Esophagus squamous epithelium (tissue), 5 donors: ENCODE data around the gene MAP3K7. TPM values are rescaled to one million over a fixed set of nuclear protein-coding genes. Genes with fewer than 3 reads are reported as not detected.

Source experiments
- DNase-seq: peaks from one replicate; lab custom pipeline; 2025; lab: John Stamatoyannopoulos, UW
- H3K27ac ChIP-seq, 4 donors: fragments of 200-600 bp; sonication (generic); one replicate each; pipeline ENCODE4 v1.5.1; 2016 to 2019; ENCODE audit warnings: mild to moderate bottlenecking in 1 of 4
- H3K27me3 ChIP-seq, 4 donors: fragments of 200-600 bp; sonication (generic); 1 replicate in 3 of 4; 2 replicates in 1 of 4; pipeline versions ENCODE4 v1.5.1 to v1.6.0; 2017 to 2021; ENCODE audit warnings: antibody characterized with exemption in 1 of 4
- H3K36me3 ChIP-seq, 3 donors: fragments of 200-600 bp; sonication (generic); one replicate each; pipeline ENCODE4 v1.5.1; 2016 to 2019
- H3K4me1 ChIP-seq, 3 donors: fragments of 200-600 bp; sonication (generic); one replicate each; pipeline ENCODE4 v1.5.1; 2017 to 2019
- H3K4me3 ChIP-seq, 4 donors: fragments of 200-600 bp; sonication (generic); 1 replicate in 3 of 4; 2 replicates in 1 of 4; pipeline ENCODE4 v1.5.1; 2016 to 2019; ENCODE audit warnings: mild to moderate bottlenecking in 2 of 4, moderate library complexity in 1 of 4
- H3K9me3 ChIP-seq, 3 donors: fragments of 200-600 bp; sonication (generic); one replicate each; pipeline ENCODE4 v1.5.1; 2016 to 2019
- CTCF ChIP-seq, 6 experiments: fragments of 450-650 bp in 4 of 6; fragments of 200-600 bp in 2 of 6; sonication (generic) in 2 of 6; IDR thresholded peaks; one replicate each; pipeline ENCODE4 v1.5.1; 2016 to 2019; ENCODE audit warnings: antibody characterized with exemption in 6 of 6, mild to moderate bottlenecking in 4 of 6, moderate library complexity in 4 of 6
- POLR2A ChIP-seq, 4 donors: fragments of 450-650 bp; IDR thresholded peaks; one replicate each; pipeline ENCODE4 v1.6.1; 2017; ENCODE audit warnings: antibody characterized with exemption in 4 of 4, mild to moderate bottlenecking in 4 of 4, moderate library complexity in 3 of 4
- WGBS, 2 donors: methylation state at CpG; one replicate each; pipeline ENCODE4 v1.1.5; 2018; 5-methylcytosine and 5-hydroxymethylcytosine counted together
- intact Hi-C: fragments of 100-400 bp; cut with DNase I; formaldehyde crosslinking; loops from one replicate; pipeline ENCODE4 v1.15.0; 2022
- total RNA-seq, 4 donors: library from RNA; depleted of rRNA; stranded (reverse); fragments of >200 nt; gene quantifications; one replicate each; pipeline ENCODE4 v1.1.0, GENCODE V29; 2016
- donor health status: DM: yes; HTN: yes; CAD: no.

Gene MAP3K7
- total RNA-seq, 4 donors from 2014 or later: 10.0 to 24.0 (median 17.2) TPM

- no peaks in the 10 kb centered on the region for H3K36me3 ChIP-seq
- H3K9me3 ChIP-seq: no peaks in the 10 kb centered on the region
- intact Hi-C loops: no loop called here
- WGBS, 2 donors: 38% methylated on average over 1 of the region's 1 CpG; no CpG with 5 or more reads in 1 of the 2 donors
- H3K4me1 ChIP-seq: no peaks in the 10 kb centered on the region
- TF ChIP-seq POLR2A (IDR thresholded peaks at IDR 0.05): no peak
- TF ChIP-seq CTCF (IDR thresholded peaks at IDR 0.05): no peak
- no peak for DNase-seq
- no peak overlapping the region for H3K27ac ChIP-seq
- peaks cover 0 to 40% (median 0%) of the 10 kb centered on the region in 4 donors for H3K27me3 ChIP-seq
- H3K4me3 ChIP-seq: no peak overlapping the region
These were observed 17.7 kb upstream of the MAP3K7 start for GRCh38 chr6:90604546-90604945.

DNA sequence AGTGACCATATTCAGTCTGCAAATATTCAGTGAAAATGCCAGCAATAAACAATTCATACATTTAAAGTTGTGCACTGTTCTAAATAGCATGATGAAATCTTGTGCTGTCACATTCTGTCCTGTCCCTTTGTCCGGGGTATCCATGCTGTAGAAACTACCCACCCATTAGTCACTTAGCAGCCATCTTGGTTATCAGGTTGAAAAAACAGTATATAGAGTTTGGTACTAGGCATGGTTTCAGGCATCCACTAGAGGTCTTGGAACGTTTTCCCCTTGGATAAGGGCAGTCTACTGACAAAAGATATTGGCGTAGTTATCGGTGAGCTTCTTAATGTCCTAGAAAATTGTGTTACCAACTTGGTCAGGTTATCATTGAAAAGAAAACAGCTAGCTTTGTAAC is 12.3 kb upstream of the MAP3K7 start:
- peaks cover 0 to 50% (median 2%) of the 10 kb centered on the region in 4 donors for H3K27me3 ChIP-seq
- 76 to 80% methylated on average over 4 of the region's 4 CpGs for WGBS, 2 donors

DNA sequence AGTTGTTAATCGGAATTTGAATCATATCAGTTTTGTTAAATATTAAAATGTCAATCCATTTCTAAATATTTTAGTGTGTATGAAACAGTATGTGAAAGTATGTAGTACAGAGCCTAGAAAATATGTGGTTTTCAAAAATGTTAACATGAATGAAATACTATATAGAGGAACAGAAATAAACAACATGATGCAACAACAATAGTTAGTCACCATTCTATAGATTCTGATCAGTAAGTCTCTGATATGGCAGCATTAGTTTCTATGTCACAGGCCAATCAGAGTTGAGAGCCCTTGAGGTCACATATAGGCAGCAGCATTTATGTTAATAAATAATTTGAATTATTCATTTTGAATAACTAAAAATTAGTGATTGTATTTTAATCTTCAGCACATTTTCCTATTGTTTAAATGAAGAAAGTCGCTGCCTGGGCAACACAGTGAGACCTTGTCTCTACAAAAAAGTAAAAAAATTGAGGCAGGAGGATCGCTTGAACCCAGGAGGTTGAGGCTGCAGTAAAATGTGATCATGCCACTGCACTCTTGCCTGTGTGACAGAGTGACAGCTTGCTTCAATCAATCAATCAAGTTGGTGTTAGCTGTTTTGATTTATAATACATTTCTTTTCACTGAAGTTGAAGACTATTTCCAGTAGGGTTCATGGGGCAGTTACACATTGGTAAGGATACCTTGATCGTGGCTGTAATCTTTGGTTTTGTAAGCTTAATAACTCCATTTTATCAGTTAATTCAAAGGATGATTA is 11.5 kb upstream of the MAP3K7 start:
- H3K27ac ChIP-seq: no peak overlapping the region
- H3K27me3 ChIP-seq: peaks cover 0 to 52% (median 2%) of the 10 kb centered on the region in 4 donors
- H3K9me3 ChIP-seq: no peaks in the 10 kb centered on the region
- no peak overlapping the region for H3K4me3 ChIP-seq
- TF ChIP-seq CTCF (IDR thresholded peaks at IDR 0.05) (no peak), POLR2A (IDR thresholded peaks at IDR 0.05) (no peak)
- DNase-seq: no peak
- WGBS, 2 donors: 62 to 73% methylated on average over 4 of the region's 4 CpGs
- no peaks in the 10 kb centered on the region for H3K36me3 ChIP-seq
- H3K4me1 ChIP-seq: no peaks in the 10 kb centered on the region
- intact Hi-C loops: no loop called here

More for the DNA sequence above, 12.3 kb upstream of the MAP3K7 start:
- no peak for DNase-seq
- H3K36me3 ChIP-seq: no peaks in the 10 kb centered on the region
- H3K27ac ChIP-seq: no peak overlapping the region
- no peak overlapping the region for H3K4me3 ChIP-seq
- H3K4me1 ChIP-seq: no peaks in the 10 kb centered on the region
- TF ChIP-seq POLR2A (IDR thresholded peaks at IDR 0.05): no peak
- no peak for TF ChIP-seq CTCF (IDR thresholded peaks at IDR 0.05)
- no peaks in the 10 kb centered on the region for H3K9me3 ChIP-seq
- intact Hi-C loops: no loop called here

GRCh38 chr6:90596967-90597539 is 10.2 kb upstream of the MAP3K7 start:
- no peak for DNase-seq
- no peak overlapping the region for H3K27ac ChIP-seq
- peaks cover 0 to 57% (median 2%) of the 10 kb centered on the region in 4 donors for H3K27me3 ChIP-seq
- no peak for TF ChIP-seq CTCF (IDR thresholded peaks at IDR 0.05)
- no peak for TF ChIP-seq POLR2A (IDR thresholded peaks at IDR 0.05)
- intact Hi-C loops: no loop called here
- H3K9me3 ChIP-seq: no peaks in the 10 kb centered on the region
- WGBS, 2 donors: 53 to 54% methylated on average over 5 of the region's 5 CpGs
- H3K4me1 ChIP-seq: no peaks in the 10 kb centered on the region
- no peaks in the 10 kb centered on the region for H3K36me3 ChIP-seq
- H3K4me3 ChIP-seq: no peak overlapping the region

DNA sequence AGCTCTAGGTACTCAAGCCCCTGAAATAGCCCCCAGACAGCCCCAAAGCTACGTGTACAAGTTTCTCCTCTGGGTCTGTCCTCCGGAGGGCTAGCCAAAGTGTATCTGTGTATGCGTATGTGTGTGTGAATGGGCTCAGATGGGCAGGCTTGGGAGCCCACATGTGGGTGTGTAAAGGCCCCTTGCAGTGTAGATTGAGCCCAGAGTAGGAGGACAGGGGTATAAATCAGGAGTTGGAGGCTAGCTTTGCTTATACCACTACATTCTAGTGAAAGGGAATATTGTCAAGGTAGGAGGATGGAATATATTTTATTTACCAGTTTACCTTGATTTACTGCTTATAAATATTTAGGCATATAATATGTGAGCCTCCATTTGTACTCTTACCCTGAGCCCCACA is 9.0 kb upstream of the MAP3K7 start:
- no peaks in the 10 kb centered on the region for H3K4me1 ChIP-seq
- H3K27me3 ChIP-seq: peaks cover 0 to 51% (median 2%) of the 10 kb centered on the region in 4 donors
- H3K36me3 ChIP-seq: no peaks in the 10 kb centered on the region
- no peak overlapping the region for H3K4me3 ChIP-seq
- no peaks in the 10 kb centered on the region for H3K9me3 ChIP-seq
- TF ChIP-seq CTCF (IDR thresholded peaks at IDR 0.05): no peak
- TF ChIP-seq POLR2A (IDR thresholded peaks at IDR 0.05): no peak
- no peak for DNase-seq
- 60 to 65% methylated on average over 3 of the region's 3 CpGs for WGBS, 2 donors
- H3K27ac ChIP-seq: no peak overlapping the region
- intact Hi-C loops: no loop called here
